Fibroblast of lung (primary cell): ENCODE results near the gene ERICH6. TPM values are rescaled to one million over a fixed set of nuclear protein-coding genes. Genes with fewer than 3 reads are reported as not detected.

Experiments used
- DNase-seq, 2 donors: peaks; one replicate each; pipeline versions ENCODE4 v3.0.0 to v3.0.0-alpha.2; 2010; ENCODE audit warnings: low read depth in 2 of 2
- H2AFZ ChIP-seq: 2 replicates; pipeline ENCODE4 v1.5.1; 2012; ENCODE audit warnings: low read length, control low read depth, inconsistent platforms
- H3K27ac ChIP-seq: 2 replicates; pipeline ENCODE4 v1.5.1; 2011; ENCODE audit warnings: low read length, control low read depth; ENCODE audit not compliant: insufficient read depth
- H3K27me3 ChIP-seq: 2 replicates; pipeline ENCODE4 v1.5.1; 2011; ENCODE audit warnings: mild to moderate bottlenecking, low read length; ENCODE audit not compliant: control insufficient read depth, insufficient read depth
- H3K36me3 ChIP-seq: 2 replicates; pipeline ENCODE4 v1.5.1; 2011; ENCODE audit warnings: low read length; ENCODE audit not compliant: control insufficient read depth, insufficient read depth
- H3K4me1 ChIP-seq: 2 replicates; pipeline ENCODE4 v1.5.1; 2011; ENCODE audit warnings: low read length; ENCODE audit not compliant: control insufficient read depth, insufficient read depth; ENCODE audit errors: extremely low read depth
- H3K4me2 ChIP-seq: 2 replicates; pipeline ENCODE4 v1.5.1; 2011; ENCODE audit warnings: low read length, control low read depth; ENCODE audit not compliant: insufficient read depth; ENCODE audit errors: extremely low read depth
- H3K4me3 ChIP-seq, 4 experiments: fragments of 200-600 bp in 1 of 4; sonication (generic) in 1 of 4; replicated peaks in 1 of 4; 2 replicates each; pipeline ENCODE4 v1.5.1; 2011 to 2016; ENCODE audit warnings: low read length in 4 of 4, low read depth in 3 of 4, mild to moderate bottlenecking in 3 of 4, control low read depth in 2 of 4, inconsistent platforms in 1 of 4, mixed read lengths in 1 of 4; ENCODE audit not compliant: insufficient read depth in 1 of 4; ENCODE audit errors: control extremely low read depth in 1 of 4
- H3K79me2 ChIP-seq: 2 replicates; pipeline ENCODE4 v1.5.1; 2012; ENCODE audit warnings: mild to moderate bottlenecking, low read length, inconsistent platforms; ENCODE audit not compliant: control insufficient read depth, insufficient read depth
- H3K9ac ChIP-seq: 2 replicates; pipeline ENCODE4 v1.5.1; 2011; ENCODE audit warnings: mild to moderate bottlenecking, low read length, control low read depth; ENCODE audit not compliant: insufficient read depth
- H3K9me3 ChIP-seq: 2 replicates; pipeline ENCODE4 v1.5.1; 2012; ENCODE audit warnings: low read depth, low read length; ENCODE audit not compliant: control insufficient read depth, insufficient read depth
- H4K20me1 ChIP-seq: 2 replicates; pipeline ENCODE4 v1.5.1; 2011; ENCODE audit warnings: low read length; ENCODE audit not compliant: control insufficient read depth, insufficient read depth; ENCODE audit errors: extremely low read depth
- EZH2 ChIP-seq: IDR thresholded peaks from 2 replicates; pipeline ENCODE4 v1.5.1; 2012; ENCODE audit warnings: low read length, control low read depth, mild to moderate bottlenecking; ENCODE audit errors: missing control alignments
- polyA plus RNA-seq, 2 donors: library from polyadenylated mRNA; depleted of rRNA in 1 of 2; stranded (reverse) in 1 of 2; unstranded in 1 of 2; fragments of >200 nt; gene quantifications; 2 replicates each; pipeline ENCODE4 v1.2.1, GENCODE V29; 2011 to 2012; ENCODE audit warnings: missing spikeins in 1 of 2
- total RNA-seq: library from RNA; depleted of rRNA; stranded (reverse); fragments of >200 nt; gene quantifications from 2 replicates; pipeline ENCODE4 v1.2.1, GENCODE V29; 2014
- TF ChIP-seq, protein P1 (sequence below), 2 donors: IDR thresholded peaks in 1 of 2; conservative IDR thresholded peaks in 1 of 2; 1 replicate in 1 of 2; 2 replicates in 1 of 2; pipeline ENCODE4 v1.5.1; 2011 to 2012; ENCODE audit warnings: low read length in 2 of 2, control low read depth in 1 of 2, inconsistent platforms in 1 of 2, low read depth in 1 of 2, mild to moderate bottlenecking in 1 of 2

The ERICH6 gene
- total and polyA plus RNA-seq, 2 donors (not counting 1 experiment from before 2014, with no cell fraction given): under 0.01 TPM; not detected in 1

DNA sequence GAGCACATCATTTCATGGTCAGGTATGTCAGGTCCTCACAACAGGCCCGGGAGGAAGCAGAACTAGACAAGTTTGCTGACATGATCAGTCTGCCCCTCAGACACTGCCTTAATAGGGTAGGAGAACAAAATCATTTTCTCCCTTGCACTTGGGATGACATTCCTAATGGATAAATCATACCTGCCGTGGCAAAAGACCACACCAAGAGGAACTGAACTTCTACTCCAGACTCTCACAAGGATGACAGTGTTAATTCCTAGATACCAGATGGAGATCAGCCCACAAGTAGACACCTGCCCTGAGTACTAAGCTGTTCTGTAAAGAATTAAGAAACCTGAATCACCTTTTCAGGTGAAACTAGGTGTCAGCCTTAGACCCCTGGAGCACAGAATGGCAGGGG lies 39.8 kb upstream of the ERICH6 start:
- Histone ChIP-seq H2AFZ (no peak overlapping the region), H3K27me3 (no peaks in the 10 kb centered on the region), H3K9me3 (no peaks in the 10 kb centered on the region), H4K20me1 (no peaks in the 10 kb centered on the region), H3K36me3 (peaks cover 2% of the 10 kb centered on the region), H3K27ac (no peak overlapping the region), H3K4me1 (peaks cover 6% of the 10 kb centered on the region), H3K9ac (no peak overlapping the region), H3K79me2 (peaks cover 42% of the 10 kb centered on the region), H3K4me2 (no peak overlapping the region), H3K4me3 (no peak overlapping the region)
- no peak for TF ChIP-seq EZH2
- TF ChIP-seq, protein P1, sequence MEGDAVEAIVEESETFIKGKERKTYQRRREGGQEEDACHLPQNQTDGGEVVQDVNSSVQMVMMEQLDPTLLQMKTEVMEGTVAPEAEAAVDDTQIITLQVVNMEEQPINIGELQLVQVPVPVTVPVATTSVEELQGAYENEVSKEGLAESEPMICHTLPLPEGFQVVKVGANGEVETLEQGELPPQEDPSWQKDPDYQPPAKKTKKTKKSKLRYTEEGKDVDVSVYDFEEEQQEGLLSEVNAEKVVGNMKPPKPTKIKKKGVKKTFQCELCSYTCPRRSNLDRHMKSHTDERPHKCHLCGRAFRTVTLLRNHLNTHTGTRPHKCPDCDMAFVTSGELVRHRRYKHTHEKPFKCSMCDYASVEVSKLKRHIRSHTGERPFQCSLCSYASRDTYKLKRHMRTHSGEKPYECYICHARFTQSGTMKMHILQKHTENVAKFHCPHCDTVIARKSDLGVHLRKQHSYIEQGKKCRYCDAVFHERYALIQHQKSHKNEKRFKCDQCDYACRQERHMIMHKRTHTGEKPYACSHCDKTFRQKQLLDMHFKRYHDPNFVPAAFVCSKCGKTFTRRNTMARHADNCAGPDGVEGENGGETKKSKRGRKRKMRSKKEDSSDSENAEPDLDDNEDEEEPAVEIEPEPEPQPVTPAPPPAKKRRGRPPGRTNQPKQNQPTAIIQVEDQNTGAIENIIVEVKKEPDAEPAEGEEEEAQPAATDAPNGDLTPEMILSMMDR (conservative IDR thresholded peaks at IDR 0.05 in 1 of 2, IDR thresholded peaks at IDR 0.05 in 1 of 2; ENCODE audit: low read depth in 1 of 2, low read length in 2 of 2): no peak
- peak in 1 of 2 donors; percentile 76 for DNase-seq

- H3K9me3 ChIP-seq: no peaks in the 10 kb centered on the region
- H4K20me1 ChIP-seq: no peaks in the 10 kb centered on the region
- H2AFZ ChIP-seq: no peak overlapping the region
- no peak for DNase-seq
- H3K79me2 ChIP-seq: peaks cover 36% of the 10 kb centered on the region
- H3K9ac ChIP-seq: no peak overlapping the region
- H3K36me3 ChIP-seq: peaks cover 2% of the 10 kb centered on the region
- no peak overlapping the region for H3K4me2 ChIP-seq
- H3K4me1 ChIP-seq: peaks cover 6% of the 10 kb centered on the region
- H3K27me3 ChIP-seq: no peaks in the 10 kb centered on the region
- no peak overlapping the region for H3K27ac ChIP-seq
- H3K4me3 ChIP-seq: no peak overlapping the region
- TF ChIP-seq, protein P1 (conservative IDR thresholded peaks at IDR 0.05 in 1 of 2, IDR thresholded peaks at IDR 0.05 in 1 of 2; ENCODE audit: low read depth in 1 of 2, low read length in 2 of 2): no peak
- TF ChIP-seq EZH2: no peak
These were observed 39.0 kb upstream of the ERICH6 start for GRCh38 chr3:150742679-150743078.

DNA sequence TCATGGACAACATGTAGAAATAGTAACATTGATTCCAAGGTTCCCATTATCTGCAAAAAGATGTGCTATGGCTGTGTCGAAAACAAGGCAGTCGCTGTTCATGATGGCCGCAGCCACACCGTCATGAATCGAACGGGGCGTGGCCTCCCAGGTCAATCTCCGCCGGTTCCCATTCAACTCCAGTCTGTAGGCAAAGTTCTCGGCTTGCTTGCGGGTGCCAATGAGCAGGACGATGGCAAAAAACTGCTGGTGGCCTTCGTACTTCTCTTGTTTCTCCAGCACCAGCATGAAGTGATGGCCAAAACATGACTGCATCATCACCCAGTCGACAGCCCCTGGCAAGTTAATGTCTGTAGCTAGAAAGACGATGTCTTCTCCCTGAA lies 38.4 kb upstream of the ERICH6 start:
- Histone ChIP-seq H3K9me3 (no peaks in the 10 kb centered on the region), H3K4me3 (no peak overlapping the region), H3K9ac (no peak overlapping the region), H3K79me2 (peaks cover 32% of the 10 kb centered on the region), H3K4me1 (peaks cover 6% of the 10 kb centered on the region), H3K27me3 (no peaks in the 10 kb centered on the region), H3K27ac (no peak overlapping the region), H3K4me2 (no peak overlapping the region), H4K20me1 (no peaks in the 10 kb centered on the region), H2AFZ (no peak overlapping the region), H3K36me3 (peaks cover 2% of the 10 kb centered on the region)
- no peak for DNase-seq
- TF ChIP-seq, protein P1 (conservative IDR thresholded peaks at IDR 0.05 in 1 of 2, IDR thresholded peaks at IDR 0.05 in 1 of 2; ENCODE audit: low read depth in 1 of 2, low read length in 2 of 2): no peak
- TF ChIP-seq EZH2: no peak
